ENCODE measurements around the gene TEX55.
"Not testable (repeated sequence)": the region's sequence is repeated elsewhere in the genome, so short reads cannot be mapped to it uniquely, and the experiment has no call there.

The TEX55 gene

DNA sequence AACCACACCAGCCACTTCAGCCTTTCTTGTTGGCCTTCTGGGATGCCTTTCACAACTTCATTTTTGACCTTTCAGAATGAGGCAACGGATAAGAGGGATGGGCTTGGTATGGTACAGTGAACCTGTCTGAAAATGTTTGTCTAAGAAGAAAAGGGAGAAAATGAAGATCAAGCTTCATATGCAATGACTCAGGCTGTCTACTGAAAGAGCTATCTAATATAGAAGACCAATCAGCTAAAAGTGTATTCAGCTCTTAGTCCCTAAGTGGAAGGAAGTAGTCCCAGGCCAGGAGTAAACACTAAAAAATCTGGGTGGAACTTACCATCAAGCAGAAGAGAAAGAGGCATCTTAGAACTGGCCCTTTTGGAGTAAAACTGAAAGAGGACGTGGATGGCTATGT lies 15.3 kb downstream of the TEX55 start:
- no peak for DNase-seq

DNA sequence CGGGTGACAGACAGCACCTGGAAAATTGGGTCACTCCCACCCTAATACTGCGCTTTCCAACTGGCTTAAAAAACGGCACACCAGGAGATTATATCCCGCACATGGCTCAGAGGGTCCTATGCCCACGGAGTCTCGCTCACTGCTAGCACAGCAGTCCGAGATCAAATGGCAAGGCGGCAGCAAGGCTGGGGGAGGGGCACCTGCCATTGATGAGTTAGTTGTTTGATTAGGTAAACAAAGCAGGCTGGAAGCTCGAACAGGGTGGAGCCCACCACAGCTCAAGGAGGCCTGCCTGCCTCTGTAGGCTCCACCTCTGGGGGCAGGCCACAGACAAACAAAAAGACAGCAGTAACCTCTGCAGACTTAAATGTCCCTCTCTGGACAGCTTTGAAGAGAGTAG lies 18.8 kb downstream of the TEX55 start:
- not testable (repeated sequence) for DNase-seq

GRCh38 chr3:119170821-119171220 lies 24.9 kb downstream of the TEX55 start:
- DNase-seq: no peak

DNA sequence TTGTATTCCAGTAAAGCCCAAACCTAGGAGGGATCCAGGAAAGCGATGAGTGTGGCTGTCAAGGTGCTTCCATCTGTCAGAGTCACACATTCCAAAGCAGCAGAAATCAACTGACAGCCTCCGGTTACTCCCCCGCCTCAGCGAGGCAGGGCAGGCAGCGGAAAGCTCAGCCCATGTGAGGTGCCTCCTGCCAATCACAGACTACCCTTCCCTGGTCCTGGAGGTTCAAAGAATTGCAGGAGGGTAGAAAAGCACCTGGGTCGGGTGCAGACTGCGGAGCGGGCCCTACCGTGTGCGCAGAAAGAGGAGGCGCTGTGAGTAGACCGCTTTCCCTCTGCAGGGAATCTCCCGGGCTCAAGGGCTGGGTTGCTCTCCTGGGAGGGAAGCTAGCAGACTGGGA lies 27.4 kb downstream of the TEX55 start, which contains the start of gene UPK1B:
Gene UPK1B, plus strand, starts transcription at position 274 of the 400 bp plus-strand sequence. CDS start 13,144 bp downstream, outside the sequence.
- no peak for DNase-seq

DNA sequence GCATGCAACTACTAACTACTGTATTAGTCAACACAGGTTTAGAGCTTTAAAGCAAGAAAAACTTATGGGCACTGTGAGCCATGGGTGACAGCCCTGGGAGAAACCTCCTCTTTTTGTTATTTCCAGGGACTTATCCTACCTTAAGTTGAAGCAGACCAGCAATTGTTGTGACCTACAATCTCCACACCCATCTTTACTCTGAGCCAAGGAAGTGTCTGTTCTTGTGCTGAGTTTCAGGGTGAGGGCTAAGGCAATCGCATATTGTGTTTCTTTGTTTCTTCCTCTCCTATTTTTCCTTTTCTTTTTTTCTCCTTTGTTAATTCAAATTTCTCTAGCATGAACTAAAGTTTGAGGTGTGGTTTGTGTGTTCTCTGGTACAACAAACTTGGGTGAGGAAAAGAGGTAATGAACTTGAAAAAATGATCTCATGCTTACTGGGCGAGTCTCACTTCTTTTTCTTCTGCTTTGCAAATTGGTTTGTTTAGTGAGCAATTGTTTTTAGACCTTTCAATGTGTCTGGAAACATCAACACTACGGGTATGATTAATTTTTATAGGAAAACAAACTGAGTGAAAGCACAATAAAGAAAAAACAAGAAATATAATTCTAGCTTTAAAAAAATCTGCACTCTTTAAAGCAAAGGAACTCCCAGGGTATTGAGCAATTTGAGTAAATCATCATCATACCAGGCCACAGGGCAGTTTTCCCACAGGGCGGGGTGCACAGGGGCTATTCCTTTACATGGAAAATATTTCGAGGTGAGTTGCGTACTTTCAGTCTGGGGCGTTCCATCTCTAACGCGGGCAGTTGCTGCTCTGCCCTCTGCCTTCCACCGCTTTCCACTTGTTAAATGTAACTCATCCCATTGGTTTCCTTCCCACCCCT lies 30.1 kb downstream of the TEX55 start:
- no peak for DNase-seq

- DNase-seq: no peak
Observed at GRCh38 chr3:119176778-119177177, 30.8 kb downstream of the TEX55 start.

DNA sequence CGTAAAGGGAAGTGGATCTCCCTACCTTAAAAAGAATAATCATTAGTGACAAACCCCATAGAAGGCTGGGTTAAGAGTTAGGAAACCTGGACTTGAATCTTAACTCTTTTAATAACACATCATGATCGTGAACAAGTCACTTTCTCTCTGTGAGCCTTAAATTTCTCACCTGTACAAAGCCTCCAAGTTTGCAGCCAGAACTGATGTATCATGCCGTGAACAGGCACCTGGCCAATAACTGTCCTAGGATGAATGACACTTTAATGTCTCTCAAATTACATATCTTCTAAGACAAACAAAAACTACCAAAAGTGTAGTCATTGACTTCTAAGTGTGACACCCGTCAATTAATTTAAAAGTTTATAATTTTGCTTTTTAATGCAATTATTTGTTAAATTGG lies 31.4 kb downstream of the TEX55 start:
- no peak for DNase-seq

GRCh38 chr3:119181765-119182164 lies 35.8 kb downstream of the TEX55 start:
- DNase-seq: no peak

- no peak for DNase-seq
Observed at GRCh38 chr3:119184111-119184510, 38.1 kb downstream of the TEX55 start.

DNA sequence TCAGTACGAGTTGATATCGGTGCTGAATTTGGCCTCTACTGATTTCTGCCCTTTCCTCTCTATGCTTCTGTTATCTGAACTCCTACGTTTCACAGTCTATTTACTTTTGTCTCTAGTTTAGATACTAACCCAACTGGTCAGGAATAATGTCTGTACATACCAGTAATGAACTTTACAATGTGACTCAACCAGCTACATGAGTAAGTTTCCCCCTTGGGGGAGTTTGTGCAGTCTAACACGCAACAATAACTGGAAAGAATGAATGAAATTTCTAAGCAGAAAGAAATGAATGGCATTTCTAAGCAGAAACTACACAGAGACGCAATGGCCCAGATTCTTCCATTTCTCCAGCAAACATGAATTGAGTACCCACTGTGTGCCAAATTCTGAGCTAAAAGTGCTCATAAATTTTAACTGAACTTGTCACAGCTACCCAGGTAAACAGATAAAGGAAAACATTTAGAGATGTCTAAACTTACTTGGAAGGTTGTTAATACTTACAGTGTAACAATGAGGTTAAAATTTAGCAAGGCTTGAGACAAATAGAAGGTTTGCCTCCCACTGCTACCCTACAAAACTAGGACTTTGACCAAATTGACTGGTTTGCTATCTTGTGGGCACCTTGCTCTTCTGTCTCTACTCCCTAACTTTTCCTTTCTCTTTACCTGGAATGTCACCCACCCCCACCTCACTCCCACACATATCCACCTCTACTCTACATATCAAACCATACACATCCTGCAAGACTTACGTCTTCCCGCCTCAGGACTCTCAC lies 39.0 kb downstream of the TEX55 start:
- no peak for DNase-seq

- DNase-seq: no peak
Observed at GRCh38 chr3:119187266-119187665, 41.3 kb downstream of the TEX55 start.

GRCh38 chr3:119191800-119192199 lies 45.8 kb downstream of the TEX55 start:
- no peak for DNase-seq

GRCh38 chr3:119194237-119195150 lies 48.5 kb downstream of the TEX55 start:
- DNase-seq: no peak

DNA sequence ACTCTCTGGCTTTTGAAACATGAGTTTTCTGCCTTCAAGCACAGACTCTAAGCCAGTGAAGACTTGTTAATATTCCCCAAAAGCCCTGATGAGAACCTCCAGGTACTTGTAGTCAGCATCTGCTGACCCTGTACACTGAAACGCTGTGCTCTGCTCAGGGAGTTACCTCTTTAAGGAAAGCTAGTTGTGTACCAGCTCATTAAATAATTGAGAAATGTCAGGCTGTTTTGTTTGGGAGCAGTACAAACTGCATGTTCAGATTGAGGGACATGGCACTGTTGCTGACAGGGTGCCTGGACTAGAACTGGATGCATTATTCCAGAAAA lies 49.1 kb downstream of the TEX55 start:
- no peak for DNase-seq

DNA sequence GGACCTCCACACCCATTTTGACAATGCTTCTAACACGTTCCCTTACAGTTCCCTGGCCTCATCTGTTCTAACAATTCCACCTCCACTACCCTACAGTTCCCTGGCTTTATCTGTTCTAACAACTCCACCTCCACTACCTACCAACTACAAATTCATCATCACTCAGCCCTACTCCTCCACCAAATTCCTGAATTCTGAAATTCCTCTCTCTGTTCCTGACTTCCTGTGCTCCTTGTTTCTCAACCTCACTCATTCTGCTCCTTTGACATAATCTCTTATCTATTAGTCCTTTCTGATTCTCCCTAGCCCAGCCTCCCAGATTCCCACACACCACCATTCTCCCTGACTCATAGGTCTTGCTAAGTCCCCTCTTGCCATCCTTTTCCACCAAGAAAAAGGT lies 49.9 kb downstream of the TEX55 start:
- DNase-seq: no peak
